GM06990 (cell line): Measurements from ENCODE around the gene NEMF.
"Not testable (repeated sequence)": the region's sequence is repeated elsewhere in the genome, so short reads cannot be mapped to it uniquely, and the experiment has no call there.

Source experiments
- DNase-seq: peaks from one replicate; pipeline ENCODE4 v3.0.0-alpha.2; 2011; ENCODE audit not compliant: insufficient read length; ENCODE audit errors: extremely low read depth
- H3K27me3 ChIP-seq: replicated peaks from 2 replicates; pipeline ENCODE4 v1.6.0; 2011; ENCODE audit warnings: low read length; ENCODE audit not compliant: control insufficient read depth, insufficient read depth
- H3K36me3 ChIP-seq: 2 replicates; pipeline ENCODE4 v1.5.1; 2011; ENCODE audit warnings: low read length; ENCODE audit not compliant: control insufficient read depth, insufficient read depth
- H3K4me3 ChIP-seq: replicated peaks from 2 replicates; pipeline ENCODE4 v1.5.1; 2011; ENCODE audit warnings: low read depth, mild to moderate bottlenecking, control low read depth, low read length
- CTCF ChIP-seq: IDR thresholded peaks from 2 replicates; pipeline ENCODE4 v1.5.1; 2011; ENCODE audit warnings: low read length, control low read depth, mild to moderate bottlenecking, inconsistent platforms; ENCODE audit not compliant: insufficient read depth, poor library complexity, severe bottlenecking

NEMF gene

GRCh38 chr14:49808780-49809179 is 43.8 kb downstream of the NEMF start:
- H3K4me3 ChIP-seq = no peak overlapping the region
- no peak for TF ChIP-seq CTCF
- H3K36me3 ChIP-seq = peaks cover 5% of the 10 kb centered on the region
- H3K27me3 ChIP-seq = no peaks in the 10 kb centered on the region
- DNase-seq = no peak

GRCh38 chr14:49796025-49796424 is 56.6 kb downstream of the NEMF start:
- H3K36me3 ChIP-seq = peaks cover 12% of the 10 kb centered on the region
- H3K4me3 ChIP-seq = no peak overlapping the region
- TF ChIP-seq CTCF = no peak
- no peaks in the 10 kb centered on the region for H3K27me3 ChIP-seq
- no peak for DNase-seq

DNA sequence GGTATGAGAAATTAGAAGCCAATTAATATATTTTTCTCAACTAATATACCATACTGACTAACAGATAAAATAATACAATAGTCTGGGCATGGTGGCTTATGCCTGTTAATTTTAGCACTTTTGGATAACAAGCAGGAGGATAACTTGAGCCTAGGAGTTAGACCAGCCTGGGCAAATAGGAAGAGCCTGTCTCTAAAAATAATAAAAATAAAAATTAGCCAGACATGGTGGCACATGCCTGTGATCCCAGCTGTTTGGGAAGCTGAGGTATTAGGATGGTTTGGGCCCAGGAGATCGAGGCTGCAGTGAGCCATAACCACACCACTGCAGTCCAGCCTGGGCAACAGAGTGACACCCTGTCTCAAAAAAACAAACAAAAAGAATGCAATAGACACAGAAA is 60.0 kb downstream of the NEMF start:
- Histone ChIP-seq H3K36me3 (peaks cover 11% of the 10 kb centered on the region), H3K27me3 (no peaks in the 10 kb centered on the region), H3K4me3 (no peak overlapping the region)
- no peak for TF ChIP-seq CTCF
- no peak for DNase-seq

DNA sequence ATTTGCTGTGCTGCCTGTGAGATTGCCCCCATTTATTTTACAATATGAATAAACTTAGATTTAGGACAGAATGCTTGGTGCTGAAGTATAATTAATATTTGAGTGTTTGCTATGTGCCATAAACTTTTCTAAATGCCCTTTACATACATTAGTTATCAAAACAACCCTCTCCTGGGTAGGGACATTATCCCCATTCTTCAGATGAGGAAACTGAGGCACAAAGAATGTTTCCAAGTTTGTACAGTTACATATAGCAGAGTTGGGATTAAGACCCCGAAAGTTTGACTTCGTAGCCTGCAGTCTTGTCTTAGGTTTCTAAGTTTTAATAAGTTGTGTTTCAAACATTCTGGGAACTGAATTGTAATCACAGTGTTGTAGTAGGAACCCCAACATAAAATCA is 66.3 kb downstream of the NEMF start:
- Histone ChIP-seq H3K4me3 (no peak overlapping the region), H3K36me3 (peaks cover 13% of the 10 kb centered on the region), H3K27me3 (no peaks in the 10 kb centered on the region)
- TF ChIP-seq CTCF = no peak
- no peak for DNase-seq

- no peaks in the 10 kb centered on the region for H3K27me3 ChIP-seq
- no peak for TF ChIP-seq CTCF
- H3K4me3 ChIP-seq = no peak overlapping the region
- DNase-seq = no peak
- H3K36me3 ChIP-seq = peaks cover 12% of the 10 kb centered on the region
Observed at GRCh38 chr14:49783394-49784014, 69.1 kb downstream of the NEMF start.

DNA sequence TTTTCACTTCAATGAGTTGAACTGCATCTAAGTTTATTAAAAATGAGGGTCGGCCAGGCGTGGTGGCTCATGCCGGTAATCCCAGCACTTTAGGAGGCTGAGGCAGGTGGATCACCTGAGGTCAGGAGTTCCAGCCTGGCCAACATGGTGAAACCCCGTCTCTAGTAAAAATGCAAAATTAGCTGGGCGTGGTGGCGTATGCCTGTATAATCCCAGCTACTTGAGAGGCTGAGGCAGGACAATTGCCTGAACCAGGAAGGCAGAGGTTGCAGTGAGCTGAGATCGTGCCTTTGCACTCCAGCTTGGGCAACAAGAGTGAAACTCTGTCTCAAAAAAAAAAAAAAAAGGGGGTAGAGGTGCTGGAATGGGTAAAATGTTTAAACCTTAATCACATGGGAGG is 71.5 kb downstream of the NEMF start:
- H3K36me3 ChIP-seq, DNase-seq, H3K27me3 ChIP-seq, H3K4me3 ChIP-seq: not testable (repeated sequence)
